GM21529 (cell line): ENCODE measurements around the gene LRRC7.
"Not testable (repeated sequence)": the region's sequence is repeated elsewhere in the genome, so short reads cannot be mapped to it uniquely, and the experiment has no call there.

Experiments used
- ATAC-seq: cut with Tn5 transposase; IDR thresholded peaks from one replicate; pipeline ENCODE4 v1.9.1; 2021; ENCODE audit not compliant: unreplicated experiment

The LRRC7 gene

GRCh38 chr1:69946935-69947334 is 379.2 kb downstream of the LRRC7 start:
- ATAC-seq: no peak

- no peak for ATAC-seq
Measured at GRCh38 chr1:69947837-69948236, 380.1 kb downstream of the LRRC7 start.

- ATAC-seq: no peak
Measured at GRCh38 chr1:69952676-69953075, 385.0 kb downstream of the LRRC7 start.

GRCh38 chr1:69962452-69962851 is 394.7 kb downstream of the LRRC7 start:
- ATAC-seq: not testable (repeated sequence)

GRCh38 chr1:69967245-69967766 is 399.6 kb downstream of the LRRC7 start:
- ATAC-seq: no peak

- ATAC-seq: no peak
Measured at GRCh38 chr1:69976896-69977295, 409.2 kb downstream of the LRRC7 start.

GRCh38 chr1:69982992-69983391 is 415.3 kb downstream of the LRRC7 start:
- no peak for ATAC-seq

GRCh38 chr1:69985376-69985775 is 417.7 kb downstream of the LRRC7 start:
- no peak for ATAC-seq

- no peak for ATAC-seq
Measured at GRCh38 chr1:69985901-69986439, 418.2 kb downstream of the LRRC7 start.

GRCh38 chr1:69987881-69988280 is 420.2 kb downstream of the LRRC7 start:
- no peak for ATAC-seq

- no peak for ATAC-seq
Measured at GRCh38 chr1:69991644-69992043, 423.9 kb downstream of the LRRC7 start.

GRCh38 chr1:69992594-69992993 is 424.9 kb downstream of the LRRC7 start:
- no peak for ATAC-seq

GRCh38 chr1:69993810-69994209 is 426.1 kb downstream of the LRRC7 start:
- no peak for ATAC-seq

GRCh38 chr1:69994241-69994640 is 426.5 kb downstream of the LRRC7 start:
- ATAC-seq: no peak

- ATAC-seq: no peak
Measured at GRCh38 chr1:69998847-69999246, 431.1 kb downstream of the LRRC7 start.

GRCh38 chr1:70003211-70003908 is 435.6 kb downstream of the LRRC7 start:
- no peak for ATAC-seq

- no peak for ATAC-seq
Measured at GRCh38 chr1:70005386-70006034, 437.8 kb downstream of the LRRC7 start.

- no peak for ATAC-seq
Measured at GRCh38 chr1:70008660-70009059, 440.9 kb downstream of the LRRC7 start.

GRCh38 chr1:70017770-70018169 is 450.0 kb downstream of the LRRC7 start:
- no peak for ATAC-seq

GRCh38 chr1:70024272-70024671 is 456.6 kb downstream of the LRRC7 start:
- ATAC-seq: no peak

GRCh38 chr1:70025052-70025451 is 457.3 kb downstream of the LRRC7 start:
- ATAC-seq: no peak

- no peak for ATAC-seq
Measured at GRCh38 chr1:70025846-70026245, 458.1 kb downstream of the LRRC7 start.
